Activated CD4-positive, alpha-beta T cell treated with anti-CD3 and anti-CD28 coated beads, Interleukin-2, Interleukin-6, amounts not matched to agents 100 ng/mL and 50 ng/mL, durations not matched to agents 16 hours and 8 hours (primary cell): ENCODE measurements around the gene PIGS.
"Not testable (repeated sequence)": the region's sequence is repeated elsewhere in the genome, so short reads cannot be mapped to it uniquely, and the experiment has no call there.

Source experiments
- DNase-seq: peaks from one replicate; pipeline ENCODE4 v3.0.0-alpha.2; 2020

PIGS gene

DNA sequence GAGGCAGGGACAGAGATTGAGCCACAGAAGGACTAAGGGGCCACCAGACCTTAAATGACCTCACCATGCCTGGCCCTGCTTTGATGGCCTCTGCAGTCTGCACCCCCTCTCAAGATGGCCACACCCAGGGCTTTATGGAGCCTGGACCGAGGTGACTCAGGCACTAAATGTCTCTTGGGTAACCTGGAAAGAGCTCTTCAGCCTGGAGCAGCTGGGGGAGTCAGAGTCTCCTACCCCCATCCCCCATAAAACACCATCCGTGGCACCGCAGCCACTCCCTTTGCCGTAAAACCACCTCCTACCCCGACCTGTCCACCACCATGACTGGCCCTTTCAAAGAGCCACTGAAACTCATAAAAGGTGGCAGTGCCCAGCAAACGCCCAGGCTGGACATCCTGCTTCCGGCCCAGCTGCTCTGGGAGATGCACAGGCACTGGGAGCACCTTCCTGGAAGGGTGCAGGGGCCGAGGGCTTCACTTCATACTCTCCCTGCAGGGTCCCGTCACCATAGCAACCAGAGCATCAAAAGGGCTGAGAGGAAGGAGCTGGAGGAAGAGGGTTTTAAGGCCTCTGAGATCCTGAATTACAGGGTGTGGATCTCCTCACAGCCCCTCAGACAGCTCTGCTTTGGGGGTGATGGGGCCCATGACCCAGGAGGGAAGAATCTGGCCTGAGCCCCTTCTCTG, 42.9 kb downstream of the PIGS start:
- DNase-seq: no peak

DNA sequence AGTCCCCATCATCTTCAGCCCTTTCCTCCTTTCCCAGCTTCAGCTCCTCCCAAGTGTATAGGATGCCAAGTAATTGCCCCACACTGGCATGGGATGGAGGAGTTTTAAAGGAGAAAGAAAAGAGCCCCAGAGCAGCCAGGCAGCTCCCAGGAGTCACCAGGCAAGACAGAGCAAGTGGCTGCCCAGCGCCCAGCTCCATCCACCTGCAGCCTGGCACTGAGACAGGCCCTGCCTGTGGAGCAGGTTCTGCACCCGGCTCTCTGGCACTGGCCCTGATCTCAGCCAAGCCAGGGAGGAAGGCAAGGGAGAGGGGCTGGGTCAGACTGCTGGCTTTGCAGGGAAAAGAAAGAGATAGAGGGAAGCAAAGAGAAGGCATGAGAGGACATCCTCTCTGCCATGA, 43.5 kb downstream of the PIGS start:
- no peak for DNase-seq

DNA sequence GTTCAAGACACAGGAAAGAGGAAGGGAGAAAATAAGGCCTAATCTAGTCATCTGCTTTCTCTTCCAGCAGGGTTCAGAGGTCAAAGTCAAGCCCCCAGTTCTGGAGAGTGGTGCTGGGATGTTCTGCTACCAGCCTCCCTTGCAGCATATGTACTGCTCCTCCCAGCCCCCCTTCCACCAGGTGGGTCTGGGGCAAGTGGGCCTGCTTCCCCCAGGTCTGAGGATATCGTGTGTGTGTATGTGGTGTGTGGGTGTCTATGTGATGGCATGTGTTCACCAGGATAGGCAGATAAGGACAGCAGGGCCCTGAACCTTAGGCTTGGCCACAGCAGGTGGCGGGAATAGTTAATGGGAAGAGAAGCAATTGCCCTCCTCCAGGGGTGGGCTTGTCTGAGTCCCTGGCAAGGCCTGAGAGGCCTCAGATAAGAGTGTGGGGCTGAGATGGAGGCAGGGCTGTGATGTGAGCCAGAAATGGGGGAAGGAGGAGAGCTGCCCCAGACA, 44.1 kb downstream of the PIGS start:
- DNase-seq: no peak

DNA sequence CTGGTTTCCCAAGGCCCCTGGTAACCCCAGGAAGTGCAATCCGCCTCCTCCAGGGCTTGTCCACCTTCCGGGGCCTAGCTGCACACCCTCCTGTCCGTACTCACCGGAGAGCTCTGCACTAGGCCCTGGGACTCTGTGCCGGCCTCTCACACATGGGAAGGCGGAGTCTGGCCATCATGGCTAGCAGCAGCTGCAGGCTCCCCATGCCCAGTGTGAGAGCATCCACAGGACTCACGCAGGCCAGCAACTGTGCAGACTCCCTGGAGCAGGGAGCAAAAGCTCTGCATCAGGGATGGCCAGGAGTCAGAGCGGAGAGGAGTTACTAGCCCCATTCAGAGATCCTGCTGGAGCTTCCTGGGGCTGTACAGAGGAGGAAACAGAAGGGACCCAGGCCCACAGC, 44.9 kb downstream of the PIGS start:
- DNase-seq: no peak

DNA sequence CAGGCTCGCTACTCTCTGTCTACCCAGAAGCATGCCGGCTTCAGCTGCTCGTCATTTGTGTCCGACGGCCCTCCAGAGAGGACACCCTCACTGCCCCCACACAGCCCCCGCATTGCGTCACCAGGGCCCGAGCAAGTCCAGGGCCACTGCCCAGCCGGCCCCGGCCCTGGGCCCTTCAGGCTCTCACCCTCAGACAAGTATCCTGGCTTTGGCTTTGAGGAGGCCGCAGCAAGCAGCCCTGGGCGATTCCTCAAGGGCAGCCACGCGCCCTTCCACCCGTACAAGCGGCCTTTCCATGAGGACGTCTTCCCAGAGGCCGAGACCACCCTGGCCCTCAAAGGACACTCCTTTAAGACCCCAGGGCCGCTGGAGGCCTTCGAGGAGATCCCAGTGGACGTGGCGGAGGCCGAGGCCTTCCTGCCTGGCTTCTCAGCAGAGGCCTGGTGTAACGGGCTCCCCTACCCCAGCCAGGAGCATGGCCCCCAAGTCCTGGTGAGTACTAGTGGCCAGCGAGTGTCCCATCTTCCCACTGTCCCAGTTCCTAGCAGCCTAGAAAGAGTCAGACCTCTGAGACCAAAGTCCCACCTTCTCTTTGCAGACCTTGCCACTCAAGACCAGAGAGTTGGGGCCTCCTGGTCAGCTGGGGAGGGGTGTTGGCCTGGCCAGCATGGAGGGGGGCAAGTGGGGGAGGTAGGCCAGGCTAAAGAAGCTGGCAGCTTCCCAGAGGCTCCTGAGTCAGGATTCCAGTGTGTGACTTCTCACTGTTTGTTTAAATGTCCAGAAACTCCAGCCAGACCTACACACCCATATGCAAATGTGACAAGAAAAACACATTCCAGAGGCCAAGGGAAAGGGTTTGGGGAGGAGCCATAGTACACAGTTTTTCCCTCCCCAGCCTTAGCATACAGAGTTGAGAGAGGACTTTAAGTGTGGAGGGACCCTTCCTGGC, 46.6 kb downstream of the PIGS start:
- DNase-seq: no peak

DNA sequence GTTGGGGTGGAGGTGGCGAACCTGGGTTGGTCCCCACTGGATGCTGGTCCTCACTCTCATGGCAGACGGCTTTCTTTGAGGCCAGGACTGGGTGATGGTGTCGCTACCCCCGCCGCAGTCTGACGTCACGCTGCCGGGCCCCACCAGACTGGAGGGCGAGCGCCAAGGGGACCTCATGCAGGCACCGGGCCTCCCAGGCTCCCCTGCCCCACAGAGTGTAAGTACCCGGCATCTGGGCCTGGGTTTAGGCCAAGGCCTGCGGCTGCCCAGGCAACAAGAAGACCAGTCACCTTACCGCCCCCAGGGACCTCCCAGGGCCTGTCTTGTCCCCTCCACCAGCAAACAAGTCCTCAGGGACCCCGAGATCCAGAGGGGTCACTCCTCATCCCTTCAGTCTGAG, 47.4 kb downstream of the PIGS start:
- DNase-seq: no peak

DNA sequence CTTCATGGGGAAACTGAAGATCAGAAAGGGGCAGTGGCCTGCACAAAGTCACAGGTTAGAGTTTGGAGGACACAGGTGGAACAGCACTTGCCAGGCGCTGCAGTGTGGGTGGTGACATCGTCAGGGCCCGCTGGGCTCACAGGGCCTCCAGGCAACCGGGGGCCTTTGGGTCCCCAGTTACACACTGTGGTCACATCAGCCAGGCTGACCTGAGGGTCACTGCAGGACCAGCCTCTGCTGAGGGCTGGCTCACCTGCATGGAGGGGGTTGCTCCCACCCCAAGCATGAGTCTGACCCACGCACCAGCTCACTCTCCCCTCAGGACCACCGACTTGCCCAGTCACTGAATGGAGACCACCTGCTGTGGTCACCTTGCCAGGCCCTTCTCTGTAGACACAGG, 48.1 kb downstream of the PIGS start:
- DNase-seq: no peak

DNA sequence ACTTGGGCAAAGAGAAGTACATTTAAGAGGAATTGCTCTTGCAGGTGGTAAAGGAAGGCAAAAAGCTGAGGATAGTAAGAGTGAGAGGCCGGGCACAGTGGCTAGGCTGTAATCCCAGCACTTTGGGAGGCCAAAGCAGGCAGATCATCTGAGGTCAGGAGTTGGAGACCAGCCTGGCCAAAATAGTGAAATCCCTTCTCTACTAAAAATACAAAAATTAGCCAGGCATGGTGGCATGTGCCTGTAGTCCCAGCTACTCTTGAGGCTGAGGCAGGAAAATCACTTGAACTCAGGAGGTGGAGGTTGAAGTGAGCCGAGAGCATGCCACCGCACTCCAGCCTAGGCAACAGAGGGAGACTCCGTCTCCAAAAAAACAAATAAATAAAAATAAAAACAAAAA, 49.0 kb downstream of the PIGS start:
- DNase-seq: not testable (repeated sequence)

DNA sequence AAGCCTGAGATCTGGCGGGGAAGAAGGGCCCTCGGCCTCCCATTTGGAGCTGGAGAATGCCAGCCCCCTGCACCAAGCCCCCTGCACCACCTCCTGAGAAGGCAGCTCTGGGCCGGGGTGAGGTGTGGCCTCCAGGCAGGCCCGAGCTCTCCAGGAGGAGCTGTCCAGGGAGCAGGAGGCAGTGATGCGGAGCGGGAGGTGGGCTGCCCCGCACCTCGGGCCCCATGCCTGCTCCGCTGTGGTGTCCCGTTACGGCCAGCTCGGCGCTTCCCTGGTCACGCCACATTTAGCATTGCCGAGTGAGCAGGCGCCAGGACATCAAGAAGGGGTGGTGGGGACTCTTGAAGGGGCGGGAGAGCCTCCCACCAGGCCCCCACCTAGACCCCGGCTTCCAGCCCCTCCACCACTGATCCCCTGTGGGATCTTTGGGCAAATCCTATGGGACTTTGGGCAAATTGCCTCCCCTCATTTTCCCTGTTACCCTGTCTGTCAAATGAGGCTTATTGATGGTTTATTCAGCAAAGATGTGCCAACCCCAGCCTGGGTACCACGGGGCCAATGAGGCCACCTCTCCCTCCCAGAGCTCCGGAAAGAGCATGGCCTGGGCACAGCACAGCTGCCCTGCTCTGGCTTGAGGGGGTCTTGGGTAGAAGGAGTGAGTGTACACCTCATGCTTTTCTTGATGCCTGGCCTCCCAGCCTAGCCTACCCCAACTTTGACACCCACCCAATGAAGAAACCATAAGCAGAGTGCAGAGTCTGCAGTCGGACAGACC, 49.8 kb downstream of the PIGS start:
- no peak for DNase-seq

DNA sequence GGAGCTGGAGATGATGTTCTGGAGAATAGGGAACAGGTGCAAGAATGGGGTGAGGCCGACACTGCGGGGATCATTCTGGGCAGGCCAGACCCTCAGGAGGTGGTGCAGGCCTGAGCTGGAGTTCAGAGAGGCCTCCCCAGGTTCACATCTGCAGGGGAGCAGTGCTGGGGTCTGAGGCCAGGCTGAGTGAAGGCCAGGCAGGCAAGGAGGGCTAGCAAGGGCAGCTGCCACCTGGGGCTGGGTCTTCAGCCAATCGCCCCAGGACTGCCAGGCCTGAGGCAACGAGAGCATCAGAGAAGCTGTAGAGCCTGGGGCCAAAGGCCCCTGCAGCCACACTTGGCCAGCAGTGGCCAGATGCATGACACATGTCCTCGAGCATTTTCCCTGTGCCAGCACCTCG, 50.6 kb downstream of the PIGS start:
- no peak for DNase-seq

DNA sequence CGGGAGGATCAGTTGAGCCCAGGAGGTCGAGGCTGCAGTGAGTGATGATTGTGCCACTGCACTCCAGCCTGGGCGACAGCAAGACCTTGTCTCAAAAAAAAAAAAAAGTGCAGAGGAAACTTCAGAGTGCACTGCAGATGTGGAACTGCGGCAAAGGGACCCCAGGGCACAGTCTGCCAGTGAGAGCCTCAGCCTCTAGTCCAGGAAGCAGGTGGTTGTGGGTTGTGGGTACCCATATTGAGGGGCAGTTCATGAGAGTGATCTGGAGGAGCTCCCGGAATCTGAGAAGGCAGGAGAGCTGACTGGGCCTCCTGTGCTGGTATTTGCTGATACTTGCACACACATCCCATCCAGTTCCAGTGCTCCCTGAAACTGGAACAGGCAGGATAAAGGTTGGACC, 52.1 kb downstream of the PIGS start:
- DNase-seq: no peak

DNA sequence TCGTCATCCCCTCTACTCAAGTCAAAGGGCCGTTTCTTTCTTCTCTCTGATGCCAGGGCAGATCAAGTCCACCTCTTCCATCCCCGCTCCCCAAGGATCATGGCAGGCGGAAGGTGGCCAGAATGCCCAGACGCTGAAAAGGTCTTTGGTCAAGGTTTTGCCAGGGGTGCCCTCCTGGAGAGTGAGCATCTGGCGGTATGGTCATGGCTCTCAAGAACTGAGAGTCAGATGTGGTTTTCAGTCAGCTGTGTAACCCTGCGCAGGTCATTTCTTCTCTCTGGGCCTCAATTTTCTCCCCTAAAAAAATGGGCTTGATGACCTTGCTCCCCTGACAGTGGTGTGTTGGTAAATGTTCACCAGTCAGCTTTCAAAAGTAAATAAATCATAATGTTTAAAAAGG, 52.7 kb downstream of the PIGS start:
- no peak for DNase-seq

DNA sequence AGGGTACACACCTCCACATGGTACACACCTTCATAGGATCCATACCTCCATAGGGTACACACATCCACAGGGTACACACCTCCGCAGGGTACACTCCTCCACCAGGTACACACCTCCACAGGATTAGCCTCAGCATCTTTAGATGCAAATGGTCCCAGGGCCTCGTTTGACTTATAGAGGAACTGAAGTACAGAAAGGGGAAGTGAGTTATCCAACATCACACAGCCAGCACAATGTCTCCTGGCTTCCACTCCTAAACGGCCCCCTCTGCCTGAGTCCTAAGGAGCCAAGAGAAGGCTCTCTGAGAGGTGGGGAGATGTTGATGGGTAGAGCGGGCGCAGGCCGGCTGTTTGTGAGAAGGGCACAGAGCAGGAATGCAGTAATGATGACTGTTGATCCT, 53.2 kb downstream of the PIGS start:
- DNase-seq: no peak

DNA sequence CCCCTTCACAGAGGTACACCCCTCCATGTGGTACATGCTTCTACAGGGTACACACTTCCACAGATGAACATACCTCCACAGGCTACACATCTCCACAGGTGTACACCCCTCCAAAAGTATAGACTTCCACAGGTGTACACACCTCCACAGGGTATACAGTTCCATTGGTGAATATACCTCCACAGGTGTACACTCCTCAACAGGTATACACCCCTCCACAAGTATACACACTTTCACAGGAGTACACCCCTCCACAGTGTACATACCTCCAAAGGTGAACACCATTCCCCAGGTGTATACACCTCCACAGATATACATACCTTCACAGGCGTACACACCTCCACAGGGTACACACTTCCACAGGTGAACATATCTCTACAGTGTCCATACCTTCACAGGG, 55.8 kb downstream of the PIGS start:
- no peak for DNase-seq

DNA sequence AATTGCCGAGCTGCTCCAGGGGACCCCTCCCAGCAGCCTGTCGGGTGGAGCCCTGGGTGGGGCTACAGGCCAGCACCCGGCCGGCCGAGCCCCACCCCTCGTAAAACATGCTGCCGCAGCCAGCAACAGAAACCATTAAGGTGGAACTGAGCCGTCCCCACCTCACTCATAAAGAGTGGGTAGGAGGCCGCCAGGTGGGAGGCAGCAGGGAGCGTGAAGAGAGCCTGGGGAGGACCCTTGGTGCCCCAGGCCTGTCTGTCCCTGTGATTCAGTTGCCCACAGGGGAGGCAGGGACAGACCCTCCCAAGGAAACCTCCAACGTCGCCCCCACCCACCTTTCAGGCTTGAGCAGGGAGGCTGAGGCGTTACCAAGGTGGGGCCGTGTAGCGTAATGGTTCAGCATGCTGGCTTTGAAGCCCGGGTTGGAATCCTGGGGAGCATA, 56.7 kb downstream of the PIGS start:
- no peak for DNase-seq

DNA sequence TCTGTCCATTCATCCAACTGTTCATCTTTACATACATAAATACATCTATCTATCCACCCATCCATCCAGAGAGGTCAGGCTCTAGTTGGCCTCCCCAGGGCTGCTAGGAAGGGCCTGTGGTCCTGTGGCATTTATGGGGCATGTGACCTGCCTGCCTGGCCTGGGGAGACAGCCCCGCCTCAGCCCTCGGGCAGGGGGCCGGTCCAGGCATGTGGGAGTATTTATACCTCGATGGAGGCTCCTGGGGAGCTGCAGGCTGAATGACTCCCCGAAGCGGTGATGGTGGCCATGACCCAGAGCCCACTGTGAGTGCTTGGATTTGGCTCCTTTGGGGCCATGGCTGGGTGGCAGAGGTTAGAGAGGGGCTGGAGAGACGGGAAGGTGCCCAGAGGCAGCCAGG, 57.8 kb downstream of the PIGS start:
- no peak for DNase-seq

DNA sequence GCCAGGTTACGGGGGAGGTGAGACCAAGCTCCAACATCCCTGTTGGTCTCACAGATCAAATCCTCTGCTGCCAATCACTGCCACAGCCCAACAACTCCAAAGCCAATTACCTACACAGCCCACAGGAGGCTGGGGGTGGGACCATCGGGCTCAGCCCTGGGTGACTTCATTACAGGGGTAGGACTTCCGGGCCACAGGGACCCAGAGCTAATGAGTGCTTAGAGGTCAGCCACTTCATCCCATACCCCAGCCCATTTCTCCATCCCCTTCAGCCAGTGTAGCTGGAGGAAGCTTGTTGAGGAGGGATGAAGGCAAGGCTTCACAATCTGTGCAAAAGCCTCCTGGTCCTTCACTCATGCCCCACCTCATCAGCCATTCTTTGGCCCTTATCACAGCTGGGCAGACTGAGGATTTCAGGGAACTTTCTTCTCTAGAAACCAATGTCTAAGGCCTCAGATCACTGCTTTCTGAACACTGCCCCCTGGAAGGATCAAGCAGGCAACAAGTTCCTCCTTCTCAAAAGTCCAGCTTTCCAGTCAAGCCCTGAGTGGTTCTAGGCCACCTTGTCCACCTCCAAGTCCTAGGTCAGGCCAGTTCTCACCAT, 59.4 kb downstream of the PIGS start:
- DNase-seq: no peak

DNA sequence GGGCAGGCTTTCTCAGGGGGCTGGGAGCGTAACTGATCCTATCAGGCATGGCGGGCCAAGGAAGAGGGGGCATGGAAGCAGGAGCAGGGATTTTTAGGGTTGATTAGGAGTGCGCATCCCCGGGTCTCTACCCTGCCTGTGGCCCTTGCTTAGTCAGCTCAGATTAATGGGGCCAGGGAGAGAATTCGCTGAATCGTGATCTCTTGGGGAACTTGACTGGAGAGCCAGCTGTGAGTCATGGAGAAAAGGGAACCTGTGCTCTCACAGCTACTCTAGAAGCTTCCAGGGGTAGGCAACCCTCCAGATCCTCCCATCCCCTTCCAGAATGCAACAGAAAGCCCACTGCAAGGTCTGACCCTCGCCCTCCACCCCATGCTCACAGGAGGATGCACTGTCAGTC, 61.5 kb downstream of the PIGS start:
- no peak for DNase-seq

DNA sequence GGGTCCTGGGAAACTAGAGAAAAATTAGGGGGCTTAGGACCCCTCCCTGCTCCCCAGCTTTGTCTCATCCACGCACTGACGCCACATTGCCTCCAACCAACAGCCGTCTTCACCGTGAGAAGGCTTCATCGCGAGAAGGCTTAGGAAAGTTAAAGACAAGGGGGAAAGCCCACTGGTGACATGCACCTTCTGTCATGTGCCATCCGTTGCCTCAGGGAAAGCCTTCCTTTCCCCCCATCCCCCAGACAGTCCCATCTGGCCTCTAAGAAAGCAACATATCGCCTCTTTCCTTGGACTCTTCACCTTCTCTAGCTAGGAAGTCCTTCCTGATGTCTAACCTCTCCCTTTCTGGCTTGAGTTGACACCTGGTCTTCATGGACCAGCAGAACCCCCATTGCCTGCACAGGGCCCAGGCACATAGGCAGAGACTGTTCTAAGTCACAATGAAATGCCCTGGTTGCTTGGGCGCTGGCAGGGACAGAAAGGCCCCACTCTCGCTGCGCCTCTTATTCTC, 63.1 kb downstream of the PIGS start:
- no peak for DNase-seq

DNA sequence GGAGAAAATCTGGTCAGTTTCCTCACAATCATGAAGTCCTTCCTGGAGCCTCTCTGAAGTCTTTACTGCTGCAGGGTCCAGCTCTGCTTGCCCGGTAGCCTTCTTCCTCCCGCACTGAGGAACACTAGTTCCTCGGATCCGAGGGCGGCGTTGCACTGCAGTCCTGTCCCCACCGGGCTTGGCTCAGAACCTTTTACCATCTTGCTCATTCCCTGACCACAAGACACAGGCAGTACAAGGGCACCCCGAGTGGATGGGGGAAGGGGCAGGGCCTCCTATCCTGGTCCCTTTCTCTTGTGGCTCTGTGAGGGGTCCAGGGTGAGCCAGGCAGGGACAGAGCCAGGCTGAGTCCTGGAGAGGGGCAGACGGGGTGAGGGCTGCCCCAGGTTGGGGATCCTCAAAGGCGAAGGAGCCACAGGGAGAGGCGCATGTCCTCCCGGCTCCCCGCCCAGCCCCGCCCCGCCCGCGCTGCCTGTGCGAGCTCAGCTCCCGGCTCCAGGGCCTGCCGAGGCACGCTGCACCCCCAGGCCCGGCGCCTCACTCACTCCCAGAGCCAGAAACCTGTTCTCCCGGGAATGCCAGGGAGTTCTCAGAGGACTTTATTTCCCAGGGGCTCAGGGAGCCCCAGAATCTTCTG, 63.6 kb downstream of the PIGS start:
- DNase-seq: no peak

DNA sequence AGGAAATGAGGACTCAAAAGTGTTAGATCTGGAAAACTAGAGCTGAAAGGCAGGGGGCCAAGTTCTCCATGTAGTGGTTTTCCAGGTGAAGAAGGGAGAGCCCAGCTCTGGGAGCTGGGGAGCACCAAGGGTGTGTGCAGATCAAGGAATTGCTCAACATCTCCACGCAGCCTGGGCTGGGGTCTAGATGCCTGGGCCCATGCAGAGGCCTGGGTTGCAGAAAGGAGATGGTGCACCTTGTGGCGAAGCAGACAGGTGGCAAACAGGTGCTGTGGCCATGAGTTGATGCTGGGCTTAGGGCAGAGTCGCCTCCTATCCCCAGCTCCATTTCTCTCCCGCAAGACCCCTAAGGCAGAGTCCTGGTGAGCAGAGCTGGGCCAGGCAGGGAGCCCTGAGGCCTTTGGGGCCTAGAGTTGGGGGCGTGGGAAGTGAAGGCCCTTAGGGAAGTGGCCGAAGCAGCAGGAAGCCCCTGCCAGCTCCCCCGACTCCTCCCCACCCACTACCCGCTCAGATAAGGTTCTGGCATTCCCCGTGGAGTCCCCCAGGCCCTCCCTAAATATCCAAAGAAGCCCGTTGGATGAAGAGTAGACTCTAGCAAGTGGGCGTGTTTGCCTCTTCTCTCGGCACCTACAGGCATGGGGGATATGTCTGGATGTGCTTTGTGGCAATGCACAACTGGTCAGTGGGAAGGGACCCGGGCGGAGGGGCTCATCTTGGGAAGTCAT, 64.4 kb downstream of the PIGS start:
- no peak for DNase-seq
